ENCODE results near the gene MT3.

The MT3 gene

DNA sequence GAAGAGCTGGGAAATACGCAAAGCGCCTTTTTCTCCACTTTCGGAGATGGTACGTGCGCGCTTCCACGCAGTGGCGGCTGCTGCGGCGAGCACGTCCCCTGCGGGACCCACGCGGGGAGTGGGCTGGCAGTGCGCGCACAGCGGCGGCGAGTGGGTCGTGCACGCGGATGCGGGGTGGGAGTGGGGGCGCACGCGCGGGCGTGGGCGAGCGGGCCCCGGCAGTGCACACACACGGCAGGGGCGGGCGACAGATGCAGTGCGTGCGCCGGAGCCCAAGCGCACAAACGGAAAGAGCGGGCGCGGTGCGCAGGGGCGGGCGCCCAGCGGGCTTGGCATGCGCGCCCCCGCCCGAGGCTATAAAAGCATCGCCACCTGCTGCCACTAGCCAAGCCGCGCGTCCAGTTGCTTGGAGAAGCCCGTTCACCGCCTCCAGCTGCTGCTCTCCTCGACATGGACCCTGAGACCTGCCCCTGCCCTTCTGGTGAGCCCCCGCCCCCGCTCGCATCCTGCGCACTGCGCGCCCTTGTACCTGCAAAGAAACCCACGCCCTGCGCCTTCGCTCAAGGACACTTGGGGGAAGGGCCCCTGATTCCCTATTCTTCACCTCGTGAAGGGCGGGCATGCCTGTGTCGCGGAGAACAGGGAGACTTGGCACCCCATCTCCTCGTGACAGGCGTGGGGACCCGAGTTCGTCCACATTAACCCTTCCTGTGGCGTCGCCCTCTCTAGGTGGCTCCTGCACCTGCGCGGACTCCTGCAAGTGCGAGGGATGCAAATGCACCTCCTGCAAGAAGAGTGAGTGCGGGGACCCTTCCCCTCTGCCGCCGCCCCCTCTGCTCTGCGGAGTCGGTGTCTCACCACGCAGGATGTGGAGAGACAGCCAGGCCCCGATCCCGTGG, at the start of gene MT3:
MT3 (plus strand) TSS at position 388 of the 899 bp plus-strand sequence; CDS start at position 451, 63 bp downstream.
- DNase-seq: no peak

- no peak for DNase-seq
Measured at GRCh38 chr16:56539656-56540055, 49.7 kb upstream of the MT3 start.

- DNase-seq: no peak
Measured at GRCh38 chr16:56542039-56542438, 47.3 kb upstream of the MT3 start.

GRCh38 chr16:56547120-56547948, 42.0 kb upstream of the MT3 start:
- DNase-seq: no peak

- no peak for DNase-seq
Measured at GRCh38 chr16:56547949-56548567, 41.3 kb upstream of the MT3 start.

DNA sequence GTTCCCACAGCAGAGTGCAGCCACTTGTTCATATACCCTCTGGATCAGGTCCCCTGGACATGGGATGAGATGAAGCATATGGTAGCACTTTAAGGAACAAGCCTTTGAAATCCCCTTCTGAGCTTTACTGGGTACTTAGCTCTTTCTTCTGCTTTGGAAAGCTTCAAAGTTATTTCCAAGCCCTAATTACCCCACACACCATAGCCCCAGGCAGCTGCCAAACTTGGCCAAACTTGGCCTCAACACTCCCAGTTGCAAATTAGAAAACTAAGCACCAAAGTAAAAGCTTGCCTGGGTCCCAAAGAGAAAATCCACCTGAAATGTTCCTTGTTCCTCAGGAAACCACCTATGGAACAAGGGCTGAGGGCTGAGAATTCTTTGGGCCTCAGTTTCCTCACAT, 40.2 kb upstream of the MT3 start:
- no peak for DNase-seq

- DNase-seq: no peak
Measured at GRCh38 chr16:56549744-56550385, 39.5 kb upstream of the MT3 start.

DNA sequence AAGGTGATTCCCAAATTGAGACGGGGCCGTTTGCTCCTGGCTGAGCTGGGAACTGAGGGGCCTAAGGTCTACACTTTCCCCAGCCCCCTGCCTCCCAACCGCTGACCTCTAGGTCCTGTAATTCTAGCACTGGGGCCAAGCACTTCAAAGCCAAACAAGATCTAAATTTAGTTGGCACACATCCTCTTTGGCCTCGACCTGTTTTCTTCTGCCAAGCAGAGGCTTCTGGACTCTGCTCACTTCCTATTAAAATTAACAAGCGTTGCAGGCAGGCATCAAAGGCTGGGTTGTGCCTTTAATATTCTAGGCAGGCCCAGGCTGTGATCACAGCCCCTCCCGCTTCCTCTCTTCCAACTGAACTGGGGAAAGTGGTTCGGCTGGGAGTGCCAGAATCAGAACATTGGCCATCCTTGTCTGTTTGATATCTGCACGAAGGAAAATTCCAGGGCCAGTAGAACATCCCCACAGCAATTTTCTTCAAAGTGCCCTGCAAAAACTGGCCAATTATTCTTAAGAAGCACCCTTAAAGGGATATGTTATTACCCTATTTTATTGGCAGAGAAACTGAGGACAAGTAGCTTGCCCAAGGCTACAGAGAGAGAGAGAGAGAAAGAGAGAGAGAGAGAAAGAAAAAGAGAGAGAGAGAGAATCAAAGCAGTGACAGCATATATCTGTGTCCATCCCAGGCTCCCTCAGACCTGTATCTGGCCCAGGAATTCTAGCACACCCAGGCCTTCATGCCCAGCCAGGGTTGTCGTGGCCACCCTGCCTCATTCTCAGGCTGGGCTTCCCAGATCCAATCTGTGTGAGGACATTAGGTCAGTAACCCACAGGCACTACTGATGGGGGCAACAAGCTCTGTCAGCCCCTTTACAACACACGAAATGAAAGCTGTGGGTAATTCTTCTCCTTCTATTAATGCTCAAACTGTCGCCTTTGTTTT, 37.3 kb upstream of the MT3 start:
- no peak for DNase-seq

DNA sequence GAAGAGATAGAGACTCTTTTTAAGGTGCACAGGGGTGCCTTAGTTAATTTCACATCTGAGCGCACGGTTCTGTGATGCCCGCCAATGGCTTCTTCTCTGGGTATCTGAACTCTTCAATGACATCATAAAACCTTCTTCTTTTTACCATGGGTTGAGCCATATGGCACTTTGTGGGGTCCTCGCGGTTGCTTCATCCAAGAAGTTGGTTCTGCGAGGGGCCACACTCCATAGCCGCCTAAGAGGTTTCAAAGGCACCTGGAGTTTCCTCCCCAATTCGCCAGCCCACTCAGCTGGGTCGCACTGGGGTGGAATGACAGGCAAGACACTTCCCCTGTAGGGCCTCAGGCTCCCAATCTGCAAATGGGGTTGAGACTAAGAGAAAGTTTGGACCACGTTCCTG, 34.9 kb upstream of the MT3 start:
- no peak for DNase-seq

DNA sequence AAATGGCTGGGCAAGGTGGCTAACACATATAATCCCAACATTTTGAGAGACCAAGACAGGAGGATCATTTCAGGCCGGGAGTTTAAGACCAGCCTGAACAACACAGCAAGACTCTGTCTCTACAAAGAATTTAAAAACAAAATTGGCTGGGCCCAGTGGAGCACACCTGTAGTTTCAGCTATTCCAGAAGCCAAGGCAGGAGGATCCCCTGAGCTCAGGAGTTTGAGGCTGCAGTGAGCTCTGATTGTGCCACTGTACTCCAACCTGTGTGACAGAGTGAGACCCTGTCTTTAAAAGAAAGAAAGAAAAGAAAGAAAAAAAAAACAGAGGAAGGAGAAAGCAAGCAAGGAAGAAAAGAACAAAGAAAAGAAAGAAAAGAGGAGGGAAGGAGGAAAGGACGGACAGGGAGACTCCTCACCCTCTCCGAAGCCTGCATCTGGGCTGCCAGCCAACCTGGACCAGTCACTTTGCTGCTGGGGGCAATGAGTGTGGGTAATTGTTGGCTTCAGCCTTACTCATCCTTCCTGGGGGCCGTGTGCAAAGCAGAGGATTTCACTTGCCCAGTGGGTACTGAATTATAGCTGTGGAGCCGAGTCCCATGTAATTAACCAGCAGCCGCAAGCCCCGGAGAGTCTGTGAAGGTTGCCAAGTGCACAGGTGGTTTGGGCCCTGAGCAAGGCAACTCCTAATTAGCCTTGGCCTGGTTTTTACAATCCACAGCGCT, 31.1 kb upstream of the MT3 start:
- DNase-seq: no peak

DNA sequence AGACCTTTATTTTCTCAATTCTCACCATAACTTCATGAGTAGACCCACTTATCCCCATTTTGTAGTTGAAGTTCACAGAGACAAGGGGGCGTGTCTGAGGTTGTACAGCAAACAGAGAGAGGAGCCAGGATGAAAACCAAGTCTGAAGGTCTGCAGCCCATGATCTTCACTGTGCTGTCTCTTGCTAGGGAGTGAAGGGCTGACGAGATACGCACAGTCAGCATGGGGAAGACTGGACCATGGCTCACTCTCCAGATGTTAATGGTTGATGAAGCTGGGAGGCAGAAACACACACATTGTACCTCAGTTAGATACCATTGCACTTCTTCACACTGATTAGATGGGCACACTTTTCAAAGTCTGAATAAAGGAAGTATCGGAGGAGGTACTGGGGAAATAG, 30.2 kb upstream of the MT3 start:
- no peak for DNase-seq

GRCh38 chr16:56560447-56560846, 28.9 kb upstream of the MT3 start:
- DNase-seq: no peak

- DNase-seq: no peak
Measured at GRCh38 chr16:56561126-56561525, 28.2 kb upstream of the MT3 start.

- no peak for DNase-seq
Measured at GRCh38 chr16:56564793-56565477, 24.4 kb upstream of the MT3 start, which contains the start of gene MT4. Gene MT4 (plus strand): TSS chr16:56565073. CDS start chr16:56565129, 56 bp downstream.

- DNase-seq: no peak
Measured at GRCh38 chr16:56569971-56570370, 19.4 kb upstream of the MT3 start.

GRCh38 chr16:56571525-56571924, 17.8 kb upstream of the MT3 start:
- DNase-seq: no peak

DNA sequence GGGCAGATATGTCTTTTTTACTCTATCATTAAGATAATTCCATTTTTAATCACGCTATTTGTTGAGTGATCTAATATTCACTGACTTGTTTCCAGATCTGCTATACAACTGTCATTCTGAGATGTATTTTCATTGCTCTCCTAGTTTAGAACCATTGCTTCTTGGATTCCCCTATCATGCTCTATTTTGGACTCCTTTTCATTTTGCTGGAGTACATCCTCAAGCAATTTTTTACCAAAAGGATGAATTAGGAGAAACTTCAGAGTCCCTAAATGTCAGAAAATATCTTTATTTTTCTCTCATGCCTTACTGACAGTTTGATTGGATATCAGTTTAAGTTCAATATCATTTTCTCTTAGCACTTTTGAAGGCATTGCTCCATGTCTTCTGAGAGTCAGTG, 14.7 kb upstream of the MT3 start:
- no peak for DNase-seq

- no peak for DNase-seq
Measured at GRCh38 chr16:56576585-56577299, 12.6 kb upstream of the MT3 start.

- no peak for DNase-seq
Measured at GRCh38 chr16:56577300-56577625, 12.1 kb upstream of the MT3 start.
